Measurements from ENCODE around the gene NELL2. TPM values are rescaled to one million over a fixed set of nuclear protein-coding genes. Genes with fewer than 3 reads are reported as not detected.

Gene NELL2
- total and polyA plus RNA-seq, 4 donors, result 103 to 241 (median 127) TPM

DNA sequence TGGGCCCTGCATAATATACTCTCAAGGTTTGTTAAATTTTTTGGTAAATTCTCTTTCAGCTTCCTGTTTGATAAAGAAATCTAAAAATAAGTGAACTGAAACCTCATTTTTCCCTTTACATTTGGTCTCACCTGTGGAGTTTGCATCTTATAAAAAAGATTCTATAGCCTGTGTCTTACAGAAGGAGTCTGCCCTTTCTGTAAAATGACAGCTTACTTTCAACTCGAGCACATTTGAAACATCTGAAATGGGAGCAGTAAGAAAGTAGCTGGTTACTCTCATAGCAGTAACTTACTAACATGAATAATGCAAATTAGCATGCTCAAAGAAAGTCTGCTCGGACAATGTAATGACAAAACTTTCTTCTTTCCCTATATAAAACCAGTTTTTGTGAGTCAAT lies 155.8 kb downstream of the NELL2 start:
- Histone ChIP-seq H3K36me3 (ENCODE audit: control insufficient read depth, insufficient read depth, low read length) (no peaks in the 10 kb centered on the region), H3K4me1 (ENCODE audit: control insufficient read depth, insufficient read depth, low read length) (no peaks in the 10 kb centered on the region), H3K4me3 (ENCODE audit: low read depth, low read length) (no peak overlapping the region), H3K27ac (ENCODE audit: low read depth, low read length) (no peak overlapping the region), H3K9me3 (ENCODE audit: control insufficient read depth, insufficient read depth, low read length) (no peaks in the 10 kb centered on the region), H3K27me3 (ENCODE audit: control insufficient read depth, insufficient read depth, low read length) (no peaks in the 10 kb centered on the region)
- no CpG with 5 or more reads among the region's 2 CpGs for WGBS (ENCODE audit: insufficient coverage)
- no peak for DNase-seq (ENCODE audit: low read depth in 4 of 6, low spot score in 6 of 6)

DNA sequence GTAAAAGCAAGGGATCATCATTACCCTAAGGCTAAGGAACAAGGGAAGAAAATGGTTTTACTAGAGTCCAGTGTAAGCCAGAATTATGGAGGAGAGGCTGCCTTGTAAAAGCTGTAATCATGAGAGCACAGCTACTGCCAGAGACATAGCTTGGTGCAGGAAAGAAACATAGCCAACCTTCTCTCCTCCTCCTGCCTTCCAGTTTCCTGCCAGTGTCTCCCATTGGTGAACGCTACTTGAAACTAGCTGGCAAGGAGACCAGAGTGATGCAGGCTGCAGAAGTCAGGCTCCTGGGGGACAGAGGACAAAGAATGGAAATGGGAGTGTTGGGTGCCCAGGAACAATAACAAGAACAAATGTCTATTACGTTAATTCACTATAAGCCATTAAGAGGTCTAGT lies 158.5 kb downstream of the NELL2 start:
- Histone ChIP-seq H3K36me3 (ENCODE audit: control insufficient read depth, insufficient read depth, low read length) (no peaks in the 10 kb centered on the region), H3K9me3 (ENCODE audit: control insufficient read depth, insufficient read depth, low read length) (no peaks in the 10 kb centered on the region), H3K27ac (ENCODE audit: low read depth, low read length) (no peak overlapping the region), H3K4me3 (ENCODE audit: low read depth, low read length) (no peak overlapping the region), H3K4me1 (ENCODE audit: control insufficient read depth, insufficient read depth, low read length) (no peaks in the 10 kb centered on the region), H3K27me3 (ENCODE audit: control insufficient read depth, insufficient read depth, low read length) (no peaks in the 10 kb centered on the region)
- WGBS (ENCODE audit: insufficient coverage), result no CpG with 5 or more reads among the region's 2 CpGs
- peak in 1 of 6 donors; percentile 47 for DNase-seq (ENCODE audit: low read depth in 4 of 6, low spot score in 6 of 6)

DNA sequence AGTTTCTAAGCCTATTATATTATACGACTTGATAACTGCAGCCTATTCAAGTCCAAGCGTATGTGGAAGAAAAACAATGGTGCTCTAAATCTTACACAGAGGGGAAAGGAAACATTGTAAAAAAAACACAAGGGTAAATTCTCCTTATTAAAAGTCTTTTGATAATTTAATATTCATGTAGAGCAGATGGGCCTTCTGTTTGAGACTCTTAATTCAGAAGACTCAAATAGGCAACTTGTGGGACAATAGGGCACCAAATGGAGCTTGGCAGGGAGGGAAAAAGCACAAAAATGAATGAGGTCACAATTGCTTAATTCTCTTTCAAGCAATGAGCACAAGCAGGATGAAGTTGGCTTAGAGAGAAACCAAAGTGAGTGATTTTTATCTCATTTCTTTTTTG lies 159.4 kb downstream of the NELL2 start:
- peak in 2 of 6 donors; percentile 14 to 45 for DNase-seq (ENCODE audit: low read depth in 4 of 6, low spot score in 6 of 6)
- no CpG with 5 or more reads among the region's 2 CpGs for WGBS (ENCODE audit: insufficient coverage)

DNA sequence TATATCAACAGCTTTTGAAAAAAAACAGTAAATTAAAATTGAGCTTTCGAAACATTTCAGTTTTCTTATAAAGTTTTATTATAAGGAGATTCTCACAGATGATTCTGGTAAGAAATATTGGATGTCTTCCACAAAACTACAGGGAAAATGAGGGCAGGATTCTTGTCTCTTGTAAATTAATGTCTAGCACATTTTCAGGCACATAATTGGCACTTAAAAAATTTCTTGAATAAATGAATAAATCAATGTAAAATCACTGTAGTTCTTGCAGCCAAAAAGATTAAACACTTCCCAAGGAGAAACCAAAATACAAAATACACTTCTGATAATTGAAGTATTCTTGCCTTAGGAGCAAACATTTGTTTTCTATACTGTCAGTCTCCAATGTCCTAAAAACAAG lies 164.4 kb downstream of the NELL2 start:
- WGBS (ENCODE audit: insufficient coverage), result no CpG with 5 or more reads among the region's 1 CpG
- H3K4me1 ChIP-seq (ENCODE audit: control insufficient read depth, insufficient read depth, low read length), result no peaks in the 10 kb centered on the region
- peak in 1 of 6 donors; percentile 67 for DNase-seq (ENCODE audit: low read depth in 4 of 6, low spot score in 6 of 6)

More for the DNA sequence above, 159.4 kb downstream of the NELL2 start:
- Histone ChIP-seq H3K36me3 (ENCODE audit: control insufficient read depth, insufficient read depth, low read length) (no peaks in the 10 kb centered on the region), H3K9me3 (ENCODE audit: control insufficient read depth, insufficient read depth, low read length) (no peaks in the 10 kb centered on the region), H3K27me3 (ENCODE audit: control insufficient read depth, insufficient read depth, low read length) (no peaks in the 10 kb centered on the region), H3K4me3 (ENCODE audit: low read depth, low read length) (no peak overlapping the region), H3K4me1 (ENCODE audit: control insufficient read depth, insufficient read depth, low read length) (no peaks in the 10 kb centered on the region), H3K27ac (ENCODE audit: low read depth, low read length) (no peak overlapping the region)

DNA sequence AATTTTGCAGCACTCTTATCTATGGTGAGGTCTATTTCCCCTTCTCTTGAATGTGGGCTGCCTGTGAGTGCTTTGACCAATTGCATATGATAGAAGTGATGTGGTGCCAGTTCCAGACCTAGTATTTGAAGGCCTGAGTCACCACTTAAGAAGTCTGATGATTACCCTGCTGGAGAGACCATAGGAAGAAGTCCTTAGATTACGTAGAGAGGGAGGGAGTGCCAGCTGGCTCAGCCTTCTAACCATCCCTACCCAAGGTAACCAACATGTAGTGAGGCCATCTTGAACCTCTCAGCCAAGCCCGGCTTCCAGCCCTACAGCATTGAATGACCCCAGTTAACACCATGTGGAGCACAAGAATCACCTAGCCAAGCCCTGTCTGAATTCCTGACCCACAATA lies 166.9 kb downstream of the NELL2 start:
- no peaks in the 10 kb centered on the region for H3K9me3 ChIP-seq (ENCODE audit: control insufficient read depth, insufficient read depth, low read length)
- no peak for DNase-seq (ENCODE audit: low read depth in 4 of 6, low spot score in 6 of 6)
- H3K27me3 ChIP-seq (ENCODE audit: control insufficient read depth, insufficient read depth, low read length), result no peaks in the 10 kb centered on the region
- no peaks in the 10 kb centered on the region for H3K4me1 ChIP-seq (ENCODE audit: control insufficient read depth, insufficient read depth, low read length)
- no peaks in the 10 kb centered on the region for H3K36me3 ChIP-seq (ENCODE audit: control insufficient read depth, insufficient read depth, low read length)
- no peak overlapping the region for H3K4me3 ChIP-seq (ENCODE audit: low read depth, low read length)
- H3K27ac ChIP-seq (ENCODE audit: low read depth, low read length), result no peak overlapping the region
- WGBS (ENCODE audit: insufficient coverage), result 86% methylated on average over 1 of the region's 2 CpGs

More for the DNA sequence above, 164.4 kb downstream of the NELL2 start:
- Histone ChIP-seq H3K9me3 (ENCODE audit: control insufficient read depth, insufficient read depth, low read length) (no peaks in the 10 kb centered on the region), H3K27ac (ENCODE audit: low read depth, low read length) (no peak overlapping the region), H3K36me3 (ENCODE audit: control insufficient read depth, insufficient read depth, low read length) (no peaks in the 10 kb centered on the region), H3K27me3 (ENCODE audit: control insufficient read depth, insufficient read depth, low read length) (no peaks in the 10 kb centered on the region), H3K4me3 (ENCODE audit: low read depth, low read length) (no peak overlapping the region)

DNA sequence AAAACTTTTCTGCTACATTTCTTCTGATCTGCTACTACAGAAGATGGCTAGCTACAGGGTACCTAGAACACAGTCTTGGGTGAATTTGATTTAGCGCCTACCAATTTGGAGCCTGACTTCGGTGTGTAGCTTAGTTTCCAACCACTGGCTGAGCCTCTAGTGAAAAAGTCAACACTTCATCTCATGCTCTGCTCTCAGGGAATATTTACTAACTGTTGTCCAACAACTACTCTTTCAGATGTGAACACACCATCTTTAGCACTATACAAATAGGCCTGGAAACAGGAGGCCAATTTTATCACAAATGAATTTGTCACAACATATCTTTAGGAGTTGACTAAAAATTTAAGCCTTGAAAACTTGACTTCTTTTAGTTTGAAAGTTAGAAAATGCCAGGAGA lies 167.9 kb downstream of the NELL2 start:
- no peaks in the 10 kb centered on the region for H3K36me3 ChIP-seq (ENCODE audit: control insufficient read depth, insufficient read depth, low read length)
- DNase-seq (ENCODE audit: low read depth in 4 of 6, low spot score in 6 of 6), result no peak
- H3K4me3 ChIP-seq (ENCODE audit: low read depth, low read length), result no peak overlapping the region
- WGBS (ENCODE audit: insufficient coverage), result 100% methylated on average over 2 of the region's 2 CpGs
- H3K27ac ChIP-seq (ENCODE audit: low read depth, low read length), result no peak overlapping the region
- H3K27me3 ChIP-seq (ENCODE audit: control insufficient read depth, insufficient read depth, low read length), result no peaks in the 10 kb centered on the region
- H3K4me1 ChIP-seq (ENCODE audit: control insufficient read depth, insufficient read depth, low read length), result no peaks in the 10 kb centered on the region
- no peaks in the 10 kb centered on the region for H3K9me3 ChIP-seq (ENCODE audit: control insufficient read depth, insufficient read depth, low read length)

DNA sequence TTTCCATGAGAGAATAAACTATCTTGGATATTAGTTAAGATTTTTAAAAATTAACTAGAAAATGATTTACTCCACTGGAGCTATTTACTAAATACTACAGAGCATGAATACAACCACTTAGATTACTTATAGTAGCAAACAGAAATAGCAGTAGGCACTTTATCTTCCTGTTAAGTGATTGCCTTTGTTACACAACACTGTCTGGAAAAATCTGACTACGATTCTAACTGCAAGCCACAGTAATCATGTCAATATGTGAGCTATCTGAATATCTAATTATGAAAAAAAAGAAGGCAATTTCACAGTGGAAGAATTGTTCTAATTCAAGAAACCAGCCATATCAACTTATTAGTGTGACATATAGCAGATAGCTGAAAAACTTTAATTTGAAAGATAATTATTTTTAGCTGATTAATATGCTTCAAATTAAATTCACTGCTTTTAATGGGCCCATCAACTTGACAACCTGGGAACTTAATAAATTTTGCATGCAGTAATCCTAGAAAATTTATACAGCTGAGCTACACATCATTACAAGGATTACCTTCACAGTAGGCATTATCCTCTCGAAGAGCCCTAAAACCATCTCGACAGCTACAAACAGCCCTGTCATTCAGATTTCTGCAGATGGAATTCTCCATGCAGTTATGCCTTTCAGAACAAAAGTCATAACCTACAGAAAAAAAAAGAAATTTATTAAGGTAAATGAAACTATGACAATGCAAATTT lies 172.8 kb downstream of the NELL2 start:
- no CpG with 5 or more reads among the region's 3 CpGs for WGBS (ENCODE audit: insufficient coverage)
- DNase-seq (ENCODE audit: low read depth in 4 of 6, low spot score in 6 of 6), result peak in 1 of 6 donors; percentile 37
- Histone ChIP-seq H3K4me1 (ENCODE audit: control insufficient read depth, insufficient read depth, low read length) (no peaks in the 10 kb centered on the region), H3K9me3 (ENCODE audit: control insufficient read depth, insufficient read depth, low read length) (no peaks in the 10 kb centered on the region), H3K4me3 (ENCODE audit: low read depth, low read length) (no peak overlapping the region), H3K36me3 (ENCODE audit: control insufficient read depth, insufficient read depth, low read length) (no peaks in the 10 kb centered on the region), H3K27ac (ENCODE audit: low read depth, low read length) (no peak overlapping the region), H3K27me3 (ENCODE audit: control insufficient read depth, insufficient read depth, low read length) (no peaks in the 10 kb centered on the region)

DNA sequence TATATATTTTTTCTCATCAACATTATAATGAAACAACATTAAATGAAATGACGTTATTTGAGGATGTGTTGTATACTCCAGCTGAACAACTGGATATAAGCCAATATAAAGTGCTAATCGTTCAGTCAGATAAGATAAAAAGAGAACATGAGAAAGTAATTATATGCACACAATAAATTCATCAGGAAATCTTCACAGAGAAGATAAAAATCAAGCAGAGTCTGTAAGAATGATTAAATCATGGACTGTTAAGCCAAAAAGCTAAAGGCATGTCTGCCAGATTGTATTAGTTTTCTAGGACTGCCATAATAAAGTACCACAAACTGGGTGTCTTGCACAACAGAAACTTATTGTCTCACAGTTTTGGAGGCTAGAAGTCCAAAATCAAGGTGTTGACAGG lies 178.6 kb downstream of the NELL2 start:
- no CpG with 5 or more reads among the region's 2 CpGs for WGBS (ENCODE audit: insufficient coverage)
- H3K36me3 ChIP-seq (ENCODE audit: control insufficient read depth, insufficient read depth, low read length), result no peaks in the 10 kb centered on the region

DNA sequence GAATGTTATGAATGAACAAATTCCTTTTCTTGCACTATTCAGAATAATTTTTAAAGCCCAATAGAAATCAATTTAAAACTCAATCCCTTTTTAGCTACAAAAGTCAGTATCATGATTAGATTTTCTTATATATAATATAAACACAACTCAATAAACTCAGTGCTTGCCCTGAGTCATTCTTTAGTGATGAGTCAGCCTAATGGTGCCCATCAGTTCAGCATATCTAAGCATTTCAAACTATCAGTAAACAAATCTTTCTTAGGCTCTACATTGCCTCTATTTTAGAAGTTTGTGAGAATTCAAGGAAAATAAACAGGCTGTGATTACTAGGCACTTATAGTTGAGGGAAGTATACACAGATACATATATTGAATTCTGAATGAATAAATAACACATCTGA lies 179.6 kb downstream of the NELL2 start:
- no peaks in the 10 kb centered on the region for H3K9me3 ChIP-seq (ENCODE audit: control insufficient read depth, insufficient read depth, low read length)
- H3K4me3 ChIP-seq (ENCODE audit: low read depth, low read length), result no peak overlapping the region
- H3K36me3 ChIP-seq (ENCODE audit: control insufficient read depth, insufficient read depth, low read length), result no peaks in the 10 kb centered on the region
- H3K4me1 ChIP-seq (ENCODE audit: control insufficient read depth, insufficient read depth, low read length), result no peaks in the 10 kb centered on the region
- no peaks in the 10 kb centered on the region for H3K27me3 ChIP-seq (ENCODE audit: control insufficient read depth, insufficient read depth, low read length)
- DNase-seq (ENCODE audit: low read depth in 4 of 6, low spot score in 6 of 6), result no peak
- no peak overlapping the region for H3K27ac ChIP-seq (ENCODE audit: low read depth, low read length)

More for the DNA sequence above, 178.6 kb downstream of the NELL2 start:
- Histone ChIP-seq H3K27ac (ENCODE audit: low read depth, low read length) (no peak overlapping the region), H3K9me3 (ENCODE audit: control insufficient read depth, insufficient read depth, low read length) (no peaks in the 10 kb centered on the region), H3K4me3 (ENCODE audit: low read depth, low read length) (no peak overlapping the region), H3K27me3 (ENCODE audit: control insufficient read depth, insufficient read depth, low read length) (no peaks in the 10 kb centered on the region), H3K4me1 (ENCODE audit: control insufficient read depth, insufficient read depth, low read length) (no peaks in the 10 kb centered on the region)
- DNase-seq (ENCODE audit: low read depth in 4 of 6, low spot score in 6 of 6), result no peak

DNA sequence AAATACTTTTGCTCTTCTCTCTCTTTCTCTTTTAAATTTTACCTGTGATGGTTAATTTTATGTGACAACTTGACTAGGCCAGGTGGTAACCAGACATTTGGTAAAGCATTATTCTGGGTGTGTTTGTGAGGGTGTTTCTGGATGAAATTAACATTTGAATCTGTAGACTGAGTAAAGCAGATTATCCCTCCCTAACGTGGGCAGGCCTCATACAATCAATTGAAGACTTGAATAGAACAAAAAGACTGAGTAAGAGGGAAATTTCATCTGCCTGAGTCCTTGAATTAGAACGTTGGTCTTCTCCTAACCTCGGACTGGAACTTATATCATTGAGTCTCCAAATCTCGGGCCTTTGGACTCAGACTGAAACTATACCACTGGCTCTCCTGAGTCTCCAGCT lies 182.1 kb downstream of the NELL2 start:
- Histone ChIP-seq H3K4me3 (ENCODE audit: low read depth, low read length) (no peak overlapping the region), H3K4me1 (ENCODE audit: control insufficient read depth, insufficient read depth, low read length) (no peaks in the 10 kb centered on the region), H3K27ac (ENCODE audit: low read depth, low read length) (no peak overlapping the region), H3K27me3 (ENCODE audit: control insufficient read depth, insufficient read depth, low read length) (no peaks in the 10 kb centered on the region), H3K36me3 (ENCODE audit: control insufficient read depth, insufficient read depth, low read length) (no peaks in the 10 kb centered on the region), H3K9me3 (ENCODE audit: control insufficient read depth, insufficient read depth, low read length) (no peaks in the 10 kb centered on the region)
- DNase-seq (ENCODE audit: low read depth in 4 of 6, low spot score in 6 of 6), result no peak
- 100% methylated on average over 1 of the region's 4 CpGs for WGBS (ENCODE audit: insufficient coverage)
